WTC11 (cell line): Measurements from ENCODE around the gene CYCS. TPM values are rescaled to one million over a fixed set of nuclear protein-coding genes. Genes with fewer than 3 reads are reported as not detected.

Source experiments
- ATAC-seq: fragments of 200-7000 bp; cut with Tn5 transposase; 2 replicates; pipeline ENCODE4 v1.10.0; 2021; ENCODE audit warnings: mild to moderate bottlenecking, moderate library complexity
- CTCF ChIA-PET: fragments of 300-600 bp; sonication (Branson Sonifier 250); formaldehyde crosslinking; loops from one replicate; lab custom pipeline; 2021; ENCODE audit warnings: antibody characterized with exemption; lab: Charles Lee
- POLR2A ChIA-PET: fragments of 350-600 bp; sonication (Branson Sonifier 250); formaldehyde crosslinking; loops from one replicate; lab custom pipeline; 2021; ENCODE audit warnings: antibody characterized with exemption; lab: Charles Lee
- DNase-seq: peaks from one replicate; pipeline ENCODE4 v3.0.0; 2021; ENCODE audit warnings: low spot score
- H3K27ac Mint-ChIP-seq: 2 replicates; pipeline ENCODE4 v1.8.0; 2021; ENCODE audit warnings: mixed read lengths
- H3K27me3 Mint-ChIP-seq: 2 replicates; pipeline ENCODE4 v1.8.0; 2021; ENCODE audit warnings: low read depth, mild to moderate bottlenecking, moderate library complexity, mixed read lengths
- H3K36me3 Mint-ChIP-seq: 2 replicates; pipeline ENCODE4 v1.8.0; 2021; ENCODE audit warnings: mixed read lengths
- H3K4me1 Mint-ChIP-seq: 2 replicates; pipeline ENCODE4 v1.8.0; 2022; ENCODE audit warnings: mixed read lengths
- H3K4me3 Mint-ChIP-seq: 2 replicates; pipeline ENCODE4 v1.8.0; 2021; ENCODE audit warnings: mild to moderate bottlenecking, moderate library complexity, mixed read lengths
- H3K9me3 Mint-ChIP-seq: 2 replicates; pipeline ENCODE4 v1.8.0; 2021; ENCODE audit warnings: mixed read lengths
- CREB1 ChIP-seq: sonication (generic); formaldehyde crosslinking; IDR thresholded peaks from 2 replicates; pipeline ENCODE4 v1.8.0; 2023; ENCODE audit warnings: mild to moderate bottlenecking, missing genetic modification reagents
- CREM ChIP-seq: sonication (generic); formaldehyde crosslinking; IDR thresholded peaks from 2 replicates; pipeline ENCODE4 v1.8.1; 2022; ENCODE audit warnings: mild to moderate bottlenecking, missing genetic modification reagents, moderate library complexity
- ELF4 ChIP-seq: sonication (generic); formaldehyde crosslinking; IDR thresholded peaks from 2 replicates; pipeline ENCODE4 v1.8.1; 2022; ENCODE audit warnings: low read depth, mild to moderate bottlenecking, moderate library complexity, missing genetic modification reagents
- EMX1 ChIP-seq: fragments of 250-450 bp; sonication (Bioruptor Pico); IDR thresholded peaks from 2 replicates; pipeline ENCODE4 v1.8.0; 2021; ENCODE audit warnings: mild to moderate bottlenecking
- ETV6 ChIP-seq: sonication (generic); formaldehyde crosslinking; IDR thresholded peaks from 2 replicates; pipeline ENCODE4 v1.8.1; 2022; ENCODE audit warnings: mild to moderate bottlenecking, missing genetic modification reagents
- GABPB1 ChIP-seq: sonication (generic); formaldehyde crosslinking; IDR thresholded peaks from 2 replicates; pipeline ENCODE4 v1.8.1; 2023; ENCODE audit warnings: mild to moderate bottlenecking, missing genetic modification reagents
- HMGA2 ChIP-seq: fragments of 250-450 bp; sonication (Bioruptor Pico); IDR thresholded peaks from 2 replicates; pipeline ENCODE4 v1.4.0; 2021; ENCODE audit warnings: mild to moderate bottlenecking, moderate library complexity
- JUN ChIP-seq: sonication (generic); formaldehyde crosslinking; IDR thresholded peaks from 2 replicates; pipeline ENCODE4 v1.8.0; 2023; ENCODE audit warnings: mild to moderate bottlenecking, missing genetic modification reagents
- NFATC4 ChIP-seq: fragments of 250-450 bp; sonication (Bioruptor Pico); IDR thresholded peaks from 2 replicates; pipeline ENCODE4 v1.9.0; 2021; ENCODE audit warnings: mild to moderate bottlenecking
- NR3C1 ChIP-seq: sonication (generic); formaldehyde crosslinking; conservative IDR thresholded peaks from 2 replicates; pipeline ENCODE4 v1.8.1; 2023; ENCODE audit warnings: low read depth, mild to moderate bottlenecking, missing genetic modification reagents
- OVOL2 ChIP-seq: fragments of 250-450 bp; sonication (Bioruptor Pico); IDR thresholded peaks from 2 replicates; pipeline ENCODE4 v1.9.0; 2021; ENCODE audit warnings: mild to moderate bottlenecking, borderline replicate concordance
- SMAD3 ChIP-seq: sonication (generic); formaldehyde crosslinking; IDR thresholded peaks from 2 replicates; pipeline ENCODE4 v1.8.0; 2022; ENCODE audit warnings: missing genetic modification reagents, mild to moderate bottlenecking, borderline replicate concordance
- SMAD4 ChIP-seq: sonication (generic); formaldehyde crosslinking; IDR thresholded peaks from 2 replicates; pipeline ENCODE4 v1.8.0; 2022; ENCODE audit warnings: mild to moderate bottlenecking, missing genetic modification reagents
- SOX15 ChIP-seq: fragments of 250-450 bp; sonication (Bioruptor Pico); IDR thresholded peaks from 2 replicates; pipeline ENCODE4 v1.9.0; 2021; ENCODE audit warnings: mild to moderate bottlenecking
- SP1 ChIP-seq: sonication (generic); formaldehyde crosslinking; conservative IDR thresholded peaks from 2 replicates; pipeline ENCODE4 v1.8.1; 2022; ENCODE audit warnings: missing genetic modification reagents
- STAT6 ChIP-seq: sonication (generic); formaldehyde crosslinking; conservative IDR thresholded peaks from 2 replicates; pipeline ENCODE4 v1.8.1; 2023; ENCODE audit warnings: mild to moderate bottlenecking, low read depth, missing genetic modification reagents, moderate library complexity
- TCF7 ChIP-seq: sonication (generic); formaldehyde crosslinking; IDR thresholded peaks from 2 replicates; pipeline ENCODE4 v1.8.0; 2022; ENCODE audit warnings: mild to moderate bottlenecking, low read depth, missing genetic modification reagents, moderate library complexity
- TP53 ChIP-seq: sonication (generic); formaldehyde crosslinking; IDR thresholded peaks from 2 replicates; pipeline ENCODE4 v1.8.1; 2023; ENCODE audit warnings: mild to moderate bottlenecking, missing genetic modification reagents
- USF2 ChIP-seq: sonication (generic); formaldehyde crosslinking; IDR thresholded peaks from 2 replicates; pipeline ENCODE4 v1.8.1; 2023; ENCODE audit warnings: mild to moderate bottlenecking, missing genetic modification reagents, moderate library complexity
- ZNF416 ChIP-seq: fragments of 250-450 bp; sonication (Bioruptor Pico); IDR thresholded peaks from 2 replicates; pipeline ENCODE4 v1.9.0; 2021; ENCODE audit warnings: mild to moderate bottlenecking, inconsistent platforms
- ZNF671 ChIP-seq: fragments of 250-450 bp; sonication (Bioruptor Pico); IDR thresholded peaks from 2 replicates; pipeline ENCODE4 v1.8.0; 2021; ENCODE audit warnings: mild to moderate bottlenecking
- total RNA-seq: library from RNA; stranded (reverse); gene quantifications from 3 replicates; pipeline ENCODE4 v1.2.3, GENCODE V29; 2021
- TF ChIP-seq, protein P1 (sequence below): sonication (generic); formaldehyde crosslinking; IDR thresholded peaks from 2 replicates; pipeline ENCODE4 v1.8.0; 2022; ENCODE audit warnings: mild to moderate bottlenecking, missing genetic modification reagents
- TF ChIP-seq, protein P2 (sequence below): sonication (generic); formaldehyde crosslinking; IDR thresholded peaks from 2 replicates; pipeline ENCODE4 v1.8.1; 2022; ENCODE audit warnings: low read depth, missing genetic modification reagents, borderline replicate concordance
- TF ChIP-seq, protein P3 (sequence below): sonication (generic); formaldehyde crosslinking; IDR thresholded peaks from 2 replicates; pipeline ENCODE4 v1.8.0; 2023; ENCODE audit warnings: missing genetic modification reagents
- TF ChIP-seq, protein P4 (sequence below): sonication (generic); formaldehyde crosslinking; IDR thresholded peaks from 2 replicates; pipeline ENCODE4 v1.8.1; 2023; ENCODE audit warnings: mild to moderate bottlenecking, missing genetic modification reagents
- TF ChIP-seq, protein P5 (sequence below): sonication (generic); formaldehyde crosslinking; IDR thresholded peaks from 2 replicates; pipeline ENCODE4 v1.8.1; 2023; ENCODE audit warnings: mild to moderate bottlenecking, missing genetic modification reagents, moderate library complexity
- TF ChIP-seq, protein P6 (sequence below): fragments of 250-450 bp; sonication (Bioruptor Pico); IDR thresholded peaks from 2 replicates; pipeline ENCODE4 v1.8.0; 2021; ENCODE audit warnings: mild to moderate bottlenecking

Gene CYCS
- total RNA-seq, 1 experiment from 2014 or later, result 249 TPM

- TF ChIP-seq JUN (CRISPR knock-in tag) (no peak), ZNF416 (no peak), SP1 (CRISPR knock-in tag) (no peak), ZNF671 (CRISPR knock-in tag) (no peak), NFATC4 (CRISPR knock-in tag) (no peak), USF2 (CRISPR knock-in tag) (no peak), ETV6 (CRISPR knock-in tag) (no peak), OVOL2 (CRISPR knock-in tag) (no peak), NR3C1 (CRISPR knock-in tag) (no peak), HMGA2 (no peak)
- TF ChIP-seq, protein P1, sequence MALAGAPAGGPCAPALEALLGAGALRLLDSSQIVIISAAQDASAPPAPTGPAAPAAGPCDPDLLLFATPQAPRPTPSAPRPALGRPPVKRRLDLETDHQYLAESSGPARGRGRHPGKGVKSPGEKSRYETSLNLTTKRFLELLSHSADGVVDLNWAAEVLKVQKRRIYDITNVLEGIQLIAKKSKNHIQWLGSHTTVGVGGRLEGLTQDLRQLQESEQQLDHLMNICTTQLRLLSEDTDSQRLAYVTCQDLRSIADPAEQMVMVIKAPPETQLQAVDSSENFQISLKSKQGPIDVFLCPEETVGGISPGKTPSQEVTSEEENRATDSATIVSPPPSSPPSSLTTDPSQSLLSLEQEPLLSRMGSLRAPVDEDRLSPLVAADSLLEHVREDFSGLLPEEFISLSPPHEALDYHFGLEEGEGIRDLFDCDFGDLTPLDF (CRISPR knock-in tag), result no peak
- TF ChIP-seq, protein P2, sequence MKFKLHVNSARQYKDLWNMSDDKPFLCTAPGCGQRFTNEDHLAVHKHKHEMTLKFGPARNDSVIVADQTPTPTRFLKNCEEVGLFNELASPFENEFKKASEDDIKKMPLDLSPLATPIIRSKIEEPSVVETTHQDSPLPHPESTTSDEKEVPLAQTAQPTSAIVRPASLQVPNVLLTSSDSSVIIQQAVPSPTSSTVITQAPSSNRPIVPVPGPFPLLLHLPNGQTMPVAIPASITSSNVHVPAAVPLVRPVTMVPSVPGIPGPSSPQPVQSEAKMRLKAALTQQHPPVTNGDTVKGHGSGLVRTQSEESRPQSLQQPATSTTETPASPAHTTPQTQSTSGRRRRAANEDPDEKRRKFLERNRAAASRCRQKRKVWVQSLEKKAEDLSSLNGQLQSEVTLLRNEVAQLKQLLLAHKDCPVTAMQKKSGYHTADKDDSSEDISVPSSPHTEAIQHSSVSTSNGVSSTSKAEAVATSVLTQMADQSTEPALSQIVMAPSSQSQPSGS (CRISPR knock-in tag), result no peak
- TF ChIP-seq, protein P3, sequence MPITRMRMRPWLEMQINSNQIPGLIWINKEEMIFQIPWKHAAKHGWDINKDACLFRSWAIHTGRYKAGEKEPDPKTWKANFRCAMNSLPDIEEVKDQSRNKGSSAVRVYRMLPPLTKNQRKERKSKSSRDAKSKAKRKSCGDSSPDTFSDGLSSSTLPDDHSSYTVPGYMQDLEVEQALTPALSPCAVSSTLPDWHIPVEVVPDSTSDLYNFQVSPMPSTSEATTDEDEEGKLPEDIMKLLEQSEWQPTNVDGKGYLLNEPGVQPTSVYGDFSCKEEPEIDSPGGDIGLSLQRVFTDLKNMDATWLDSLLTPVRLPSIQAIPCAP (CRISPR knock-in tag), result no peak
These were observed 49.6 kb downstream of the CYCS start (continued) for GRCh38 chr7:25075459-25075858.

DNA sequence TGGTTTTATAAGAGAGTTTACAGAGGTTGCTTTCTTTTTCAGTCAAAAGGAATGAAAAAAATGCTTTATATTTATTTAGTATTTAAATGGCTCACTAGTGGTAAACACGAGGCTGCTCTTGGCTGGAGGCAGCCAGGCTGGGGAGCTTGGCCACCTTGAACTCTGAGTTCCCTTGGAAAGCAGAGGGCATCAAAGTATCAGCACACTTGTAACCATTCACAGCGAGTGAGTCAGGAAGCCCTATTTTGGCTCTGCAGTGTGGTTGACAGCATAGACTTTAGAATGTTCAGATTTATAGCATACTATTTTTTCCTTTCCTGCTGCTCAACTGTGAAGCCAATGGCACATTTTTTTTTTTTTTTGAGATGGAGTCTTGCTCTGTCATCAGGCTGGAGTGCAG is 51.6 kb downstream of the CYCS start:
- TF ChIP-seq CREB1 (CRISPR knock-in tag) (no peak), SOX15 (no peak), STAT6 (no peak), GABPB1 (CRISPR knock-in tag) (no peak), ELF4 (no peak), CREM (CRISPR knock-in tag) (no peak), EMX1 (no peak), ZNF671 (CRISPR knock-in tag) (no peak), TCF7 (no peak), SMAD3 (CRISPR knock-in tag) (no peak), ETV6 (CRISPR knock-in tag) (no peak), SMAD4 (no peak), NR3C1 (CRISPR knock-in tag) (no peak), TP53 (no peak)
- TF ChIP-seq, protein P4, sequence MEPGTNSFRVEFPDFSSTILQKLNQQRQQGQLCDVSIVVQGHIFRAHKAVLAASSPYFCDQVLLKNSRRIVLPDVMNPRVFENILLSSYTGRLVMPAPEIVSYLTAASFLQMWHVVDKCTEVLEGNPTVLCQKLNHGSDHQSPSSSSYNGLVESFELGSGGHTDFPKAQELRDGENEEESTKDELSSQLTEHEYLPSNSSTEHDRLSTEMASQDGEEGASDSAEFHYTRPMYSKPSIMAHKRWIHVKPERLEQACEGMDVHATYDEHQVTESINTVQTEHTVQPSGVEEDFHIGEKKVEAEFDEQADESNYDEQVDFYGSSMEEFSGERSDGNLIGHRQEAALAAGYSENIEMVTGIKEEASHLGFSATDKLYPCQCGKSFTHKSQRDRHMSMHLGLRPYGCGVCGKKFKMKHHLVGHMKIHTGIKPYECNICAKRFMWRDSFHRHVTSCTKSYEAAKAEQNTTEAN (CRISPR knock-in tag), result no peak
- TF ChIP-seq, protein P5, sequence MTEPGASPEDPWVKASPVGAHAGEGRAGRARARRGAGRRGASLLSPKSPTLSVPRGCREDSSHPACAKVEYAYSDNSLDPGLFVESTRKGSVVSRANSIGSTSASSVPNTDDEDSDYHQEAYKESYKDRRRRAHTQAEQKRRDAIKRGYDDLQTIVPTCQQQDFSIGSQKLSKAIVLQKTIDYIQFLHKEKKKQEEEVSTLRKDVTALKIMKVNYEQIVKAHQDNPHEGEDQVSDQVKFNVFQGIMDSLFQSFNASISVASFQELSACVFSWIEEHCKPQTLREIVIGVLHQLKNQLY (CRISPR knock-in tag), result no peak
- TF ChIP-seq, protein P2 (CRISPR knock-in tag), result no peak
- TF ChIP-seq, protein P6, sequence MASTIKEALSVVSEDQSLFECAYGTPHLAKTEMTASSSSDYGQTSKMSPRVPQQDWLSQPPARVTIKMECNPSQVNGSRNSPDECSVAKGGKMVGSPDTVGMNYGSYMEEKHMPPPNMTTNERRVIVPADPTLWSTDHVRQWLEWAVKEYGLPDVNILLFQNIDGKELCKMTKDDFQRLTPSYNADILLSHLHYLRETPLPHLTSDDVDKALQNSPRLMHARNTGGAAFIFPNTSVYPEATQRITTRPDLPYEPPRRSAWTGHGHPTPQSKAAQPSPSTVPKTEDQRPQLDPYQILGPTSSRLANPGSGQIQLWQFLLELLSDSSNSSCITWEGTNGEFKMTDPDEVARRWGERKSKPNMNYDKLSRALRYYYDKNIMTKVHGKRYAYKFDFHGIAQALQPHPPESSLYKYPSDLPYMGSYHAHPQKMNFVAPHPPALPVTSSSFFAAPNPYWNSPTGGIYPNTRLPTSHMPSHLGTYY (CRISPR knock-in tag), result no peak
- H3K4me3 Mint-ChIP-seq, result no peak overlapping the region
- ATAC-seq (no peak), DNase-seq (no peak)
- no peaks in the 10 kb centered on the region for H3K9me3 Mint-ChIP-seq
- H3K27ac Mint-ChIP-seq, result no peak overlapping the region
- H3K4me1 Mint-ChIP-seq, result peaks cover 16% of the 10 kb centered on the region
- no peaks in the 10 kb centered on the region for H3K36me3 Mint-ChIP-seq
- POLR2A ChIA-PET, result no interaction called here
- CTCF ChIA-PET, result no interaction called here
- H3K27me3 Mint-ChIP-seq, result no peaks in the 10 kb centered on the region; the same call in 1 of the 2 replicates
